Left lung (tissue), 10 donors: ENCODE data around the gene GADD45G. TPM values are rescaled to one million over a fixed set of nuclear protein-coding genes. Genes with fewer than 3 reads are reported as not detected.

Experiments
- ATAC-seq: fragments of 200-7000 bp; cut with Tn5 transposase; one replicate; pipeline ENCODE4 v1.9.1; 2020; ENCODE audit warnings: moderate library complexity
- DNase-seq, 4 donors: peaks; one replicate each; pipeline ENCODE4 v3.0.0-alpha.2; 2013 to 2020
- H3K27ac ChIP-seq, 2 donors: fragments of 200-600 bp; sonication (generic) in 1 of 2; one replicate each; pipeline versions ENCODE4 v1.5.0 to v1.8.0; 2020 to 2021
- H3K27me3 ChIP-seq, 2 donors: fragments of 200-600 bp; sonication (generic) in 1 of 2; one replicate each; pipeline versions ENCODE4 v1.5.0 to v1.8.0; 2020 to 2021
- H3K36me3 ChIP-seq, 2 donors: fragments of 200-600 bp; sonication (generic) in 1 of 2; one replicate each; pipeline versions ENCODE4 v1.5.0 to v1.8.0; 2020 to 2021
- H3K4me1 ChIP-seq, 2 donors: fragments of 200-600 bp; one replicate each; pipeline ENCODE4 v1.8.0; 2021
- H3K4me3 ChIP-seq, 2 donors: fragments of 200-600 bp; sonication (generic) in 1 of 2; one replicate each; pipeline versions ENCODE4 v1.5.0 to v1.8.0; 2020 to 2021; ENCODE audit warnings: mild to moderate bottlenecking in 1 of 2
- H3K9me3 ChIP-seq, 2 donors: fragments of 200-600 bp; sonication (generic) in 1 of 2; one replicate each; pipeline versions ENCODE4 v1.5.0 to v1.8.0; 2020 to 2021
- CTCF ChIP-seq, 2 donors: fragments of 200-600 bp; sonication (generic) in 1 of 2; IDR thresholded peaks; one replicate each; pipeline versions ENCODE4 v1.5.0 to v1.8.0; 2021; ENCODE audit warnings: antibody characterized with exemption in 2 of 2
- intact Hi-C, 2 donors: fragments of 100-400 bp; cut with DNase I; formaldehyde crosslinking; loops; one replicate each; pipeline versions ENCODE4 v1.11.2 to v1.14.2; 2022
- polyA plus RNA-seq, 6 donors: library from polyadenylated mRNA; unstranded; fragments of 120-200 nt; gene quantifications; one replicate each; pipeline ENCODE4 v1.2.1, GENCODE V29; 2013; ENCODE audit not compliant: insufficient read length in 6 of 6
- total RNA-seq, 2 donors: library from RNA; stranded (reverse); fragmentation: NEBNext Ultra II Directional; extraction: Animal tissue kit (Norgen Biotek cat#: 25700); gene quantifications; one replicate each; pipeline ENCODE4 v1.2.1, GENCODE V29; 2021
- donor health status: DM: no; HTN: yes; CAD: no.
- donor health status: DM: no; HTN: no; CAD: no.

GADD45G gene
- total and polyA plus RNA-seq, 8 donors = 3.9 to 12.6 (median 4.9) TPM

GRCh38 chr9:89648247-89649000 lies 43.6 kb downstream of the GADD45G start:
- H3K4me3 ChIP-seq = no peak overlapping the region
- no peaks in the 10 kb centered on the region for H3K36me3 ChIP-seq
- no peak overlapping the region for H3K27ac ChIP-seq
- DNase-seq = no peak
- no peaks in the 10 kb centered on the region for H3K9me3 ChIP-seq
- TF ChIP-seq CTCF (IDR thresholded peaks at IDR 0.05) = no peak
- no peaks in the 10 kb centered on the region for H3K4me1 ChIP-seq
- intact Hi-C loops = no loop called here
- no peaks in the 10 kb centered on the region for H3K27me3 ChIP-seq
- ATAC-seq = no peak

GRCh38 chr9:89649039-89649691 lies 44.4 kb downstream of the GADD45G start:
- Histone ChIP-seq H3K27me3 (no peaks in the 10 kb centered on the region), H3K27ac (no peak overlapping the region), H3K36me3 (no peaks in the 10 kb centered on the region), H3K4me3 (no peak overlapping the region), H3K4me1 (no peaks in the 10 kb centered on the region), H3K9me3 (no peaks in the 10 kb centered on the region)
- intact Hi-C loops = no loop called here
- no peak for DNase-seq
- no peak for TF ChIP-seq CTCF (IDR thresholded peaks at IDR 0.05)
- no peak for ATAC-seq

GRCh38 chr9:89654025-89654662 lies 49.3 kb downstream of the GADD45G start:
- no peaks in the 10 kb centered on the region for H3K27me3 ChIP-seq
- intact Hi-C loops = no loop called here
- no peak for DNase-seq
- H3K4me3 ChIP-seq = no peak overlapping the region
- no peaks in the 10 kb centered on the region for H3K36me3 ChIP-seq
- H3K27ac ChIP-seq = no peak overlapping the region
- TF ChIP-seq CTCF (IDR thresholded peaks at IDR 0.05) = no peak
- ATAC-seq = no peak
- peaks cover 0 to 41% of the 10 kb centered on the region in 2 donors for H3K4me1 ChIP-seq
- no peaks in the 10 kb centered on the region for H3K9me3 ChIP-seq

- DNase-seq = peak in 1 of 4 donors; percentile 78
- no peak for ATAC-seq
- peak overlapping the region in 1 of 2 donors; percentile 71 for H3K27ac ChIP-seq
- intact Hi-C loops = no loop called here
- TF ChIP-seq CTCF (IDR thresholded peaks at IDR 0.05) = no peak
- no peaks in the 10 kb centered on the region for H3K9me3 ChIP-seq
- H3K36me3 ChIP-seq = no peaks in the 10 kb centered on the region
- H3K4me3 ChIP-seq = no peak overlapping the region
- H3K27me3 ChIP-seq = no peaks in the 10 kb centered on the region
- peaks cover 0 to 53% of the 10 kb centered on the region in 2 donors for H3K4me1 ChIP-seq
Observed at GRCh38 chr9:89655056-89655989, 50.5 kb downstream of the GADD45G start.

Other genes with a start within 250 kb of the GADD45G start
- gene SEMA4D, start 106.9 kb upstream of the GADD45G start, total RNA-seq = 10 to 100 TPM; 30.2 to 71.9 TPM
- 10 to 100 TPM; 20.0 to 27.4 (median 25.3) TPM for gene SEMA4D, start 106.9 kb upstream of the GADD45G start, polyA plus RNA-seq